Aorta (tissue), 5 donors: ENCODE results near the gene SLC22A17. TPM values are rescaled to one million over a fixed set of nuclear protein-coding genes. Genes with fewer than 3 reads are reported as not detected.

Source experiments
- ATAC-seq: fragments of 200-7000 bp; cut with Tn5 transposase; one replicate; pipeline ENCODE4 v1.9.1; 2022; ENCODE audit warnings: moderate library complexity; ENCODE audit not compliant: low FRiP score
- DNase-seq, 2 donors: peaks; one replicate each; pipeline ENCODE4 v3.0.0-alpha.2; 2020
- H3K27ac ChIP-seq, 2 donors: one replicate each; pipeline ENCODE4 v1.5.1; 2013; ENCODE audit warnings: low read length in 2 of 2, mild to moderate bottlenecking in 2 of 2, moderate library complexity in 2 of 2, control low read depth in 1 of 2, inconsistent platforms in 1 of 2, low read depth in 1 of 2
- H3K27me3 ChIP-seq, 2 donors: one replicate each; pipeline ENCODE4 v1.6.1; 2013; ENCODE audit warnings: control low read depth in 1 of 2, low read length in 1 of 2, mild to moderate bottlenecking in 1 of 2, moderate library complexity in 1 of 2; ENCODE audit not compliant: insufficient read depth in 2 of 2, control insufficient read depth in 1 of 2
- H3K36me3 ChIP-seq, 2 donors: one replicate each; pipeline ENCODE4 v1.6.1; 2013; ENCODE audit warnings: control low read depth in 1 of 2, low read length in 1 of 2, mild to moderate bottlenecking in 1 of 2; ENCODE audit not compliant: insufficient read depth in 2 of 2, control insufficient read depth in 1 of 2
- H3K4me1 ChIP-seq, 2 donors: one replicate each; pipeline ENCODE4 v1.6.1; 2013; ENCODE audit warnings: low read length in 2 of 2, control low read depth in 1 of 2, mild to moderate bottlenecking in 1 of 2, moderate library complexity in 1 of 2; ENCODE audit not compliant: insufficient read depth in 2 of 2, control insufficient read depth in 1 of 2
- H3K4me3 ChIP-seq, 2 donors: one replicate each; pipeline ENCODE4 v1.5.1; 2013; ENCODE audit warnings: low read length in 2 of 2, control low read depth in 1 of 2, mild to moderate bottlenecking in 1 of 2
- H3K9me3 ChIP-seq: one replicate; pipeline ENCODE4 v1.6.1; 2013; ENCODE audit warnings: mild to moderate bottlenecking, low read length; ENCODE audit not compliant: control insufficient read depth
- WGBS, 2 donors: extraction: QIAGEN DNeasy Blood & Tissue Kit; methylation state at CpG; one replicate each; pipeline ENCODE4 v1.1.7; 2013; 5-methylcytosine and 5-hydroxymethylcytosine counted together
- intact Hi-C, 2 donors: fragments of 100-400 bp; cut with DNase I; formaldehyde crosslinking; loops; one replicate each; pipeline versions ENCODE4 v1.14.2 to v1.15.0; 2022
- polyA plus RNA-seq, 2 donors: library from polyadenylated mRNA; stranded (reverse); fragments of 200-250 nt; gene quantifications; one replicate each; pipeline ENCODE4 v1.2.3, GENCODE V29; 2013
- total RNA-seq, 2 donors: library from RNA; stranded (reverse); fragmentation: NEBNext Ultra II Directional; extraction: Animal tissue kit (Norgen Biotek cat#: 25700); gene quantifications; one replicate each; pipeline ENCODE4 v1.2.1, GENCODE V29; 2021
- donor health status: healthy with polysubstance abuse.
- donor health status: Bipolar disorder and iron deficiency.
- donor health status: DM: no; HTN: no; CAD: no.
- donor health status: DM: no; HTN: no; CAD: no.
- donor health status: DM: yes; HTN: yes; CAD: no.

SLC22A17 gene
- total and polyA plus RNA-seq, 4 donors: 7.5 to 85.8 (median 36.8) TPM

DNA sequence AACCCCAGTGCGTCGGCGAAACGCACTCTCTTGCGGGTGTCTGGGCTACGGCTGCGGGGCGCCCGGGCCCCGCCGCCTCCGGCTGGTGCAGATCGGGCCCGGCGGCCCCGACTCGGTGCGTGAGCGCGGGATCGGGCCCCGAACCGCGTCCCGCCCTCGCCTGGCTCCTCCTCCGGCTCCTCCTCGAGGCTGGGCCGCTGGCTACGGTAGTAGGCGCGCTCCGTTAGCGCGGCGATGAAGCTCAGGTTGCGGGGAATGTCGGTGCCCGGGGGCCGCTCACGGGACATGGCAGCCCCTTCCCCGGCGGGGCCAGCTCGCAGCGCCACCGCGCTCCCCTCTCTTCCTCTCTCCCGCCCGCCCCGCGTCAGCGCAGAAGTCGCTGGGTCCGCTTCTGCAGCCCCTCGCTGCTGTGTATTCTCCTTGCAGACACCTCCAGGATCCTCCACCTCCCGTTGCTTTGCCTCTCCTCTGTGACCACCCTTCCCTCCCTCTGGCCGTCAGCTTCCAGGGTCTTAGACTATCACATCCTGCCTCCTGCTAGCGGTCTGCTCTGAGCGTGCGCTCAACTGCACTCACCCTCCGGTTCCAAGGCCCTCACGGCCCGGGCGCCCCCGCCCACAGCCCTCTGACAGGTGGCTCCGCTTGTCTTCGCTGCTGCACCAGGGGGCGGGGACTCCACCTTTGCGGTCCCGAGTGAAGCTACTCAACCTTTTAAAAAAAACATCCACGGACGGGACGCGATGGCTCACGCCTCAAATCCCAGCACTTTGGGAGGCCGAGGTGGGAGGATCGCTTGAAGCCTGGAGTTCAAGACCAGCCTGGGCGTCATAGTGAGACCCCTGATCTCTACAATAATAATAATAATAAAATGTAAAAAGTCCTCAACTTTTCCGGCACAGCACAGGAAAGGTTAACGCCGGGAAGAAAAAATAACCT is 50.1 kb downstream of the SLC22A17 start, which contains the start of gene PPP1R3E:
TSS of gene PPP1R3E (minus strand) at position 570 of the 936 bp plus-strand sequence. CDS start at position 287, 283 bp downstream.
- intact Hi-C loops: no loop called here
- Histone ChIP-seq H3K27ac (peak within 1 kb of the TSS in 1 of 2 donors; percentile 98), H3K4me3 (peak within 1 kb of the TSS; percentile 44 to 73), H3K9me3 (no peaks in the 10 kb centered on the region), H3K27me3 (no peaks in the 10 kb centered on the region), H3K36me3 (no peaks in the 10 kb centered on the region), H3K4me1 (peaks cover 0 to 2% of the 10 kb centered on the region in 2 donors)
- peak; percentile 80 to 90 for DNase-seq
- 3% methylated on average over 66 to 81 of the region's 81 CpGs for WGBS, 2 donors
- ATAC-seq: peak; percentile 71

DNA sequence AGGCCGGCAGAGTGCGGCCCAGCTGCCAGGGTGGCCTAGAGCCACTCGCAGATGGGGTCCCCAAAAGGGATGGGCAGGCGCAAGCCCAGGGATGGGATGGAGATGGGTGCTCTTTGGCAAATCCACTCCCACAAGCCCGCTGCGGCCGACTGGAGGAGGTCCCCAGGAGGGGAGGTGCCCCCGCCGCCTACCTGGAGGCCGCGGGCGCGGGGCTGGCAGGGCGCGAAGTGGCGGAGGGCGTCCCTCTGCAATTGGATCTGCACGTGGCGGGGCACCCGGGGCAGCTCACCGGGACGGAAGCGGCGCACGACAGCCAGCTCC is 50.8 kb downstream of the SLC22A17 start:
- Histone ChIP-seq H3K9me3 (no peaks in the 10 kb centered on the region), H3K36me3 (no peaks in the 10 kb centered on the region), H3K4me3 (peak overlapping the region; percentile 44 to 73), H3K4me1 (peaks cover 0 to 2% of the 10 kb centered on the region in 2 donors), H3K27me3 (no peaks in the 10 kb centered on the region), H3K27ac (peak overlapping the region in 1 of 2 donors; percentile 98)
- 1% methylated on average over 24 to 25 of the region's 25 CpGs for WGBS, 2 donors
- DNase-seq (no peak), ATAC-seq (peak; percentile 33)
- intact Hi-C loops: loop anchor here in 1 of 2 donors (2.0 kb wide), 1 partner anchor 207 kb away; the partner anchor contains the start of genes ACIN1 and C14orf119

- Histone ChIP-seq H3K27ac (peak overlapping the region; percentile 92 to 98), H3K9me3 (no peaks in the 10 kb centered on the region), H3K4me1 (peaks cover 0 to 2% of the 10 kb centered on the region in 2 donors), H3K36me3 (no peaks in the 10 kb centered on the region), H3K27me3 (no peaks in the 10 kb centered on the region), H3K4me3 (peak overlapping the region; percentile 73 to 82)
- intact Hi-C loops: loop anchor here in 1 of 2 donors (2.0 kb wide), 1 partner anchor 207 kb away; the partner anchor contains the start of genes ACIN1 and C14orf119
- DNase-seq: peak; percentile 99
- peak; percentile 93 for ATAC-seq
- 0 to 1% methylated on average over 80 to 87 of the region's 87 CpGs for WGBS, 2 donors
Observed at GRCh38 chr14:23301288-23301968, 51.3 kb downstream of the SLC22A17 start.

GRCh38 chr14:23300687-23301223 is 51.9 kb downstream of the SLC22A17 start:
- Histone ChIP-seq H3K27ac (peak overlapping the region; percentile 89 to 92), H3K4me3 (peak overlapping the region; percentile 54 to 82), H3K27me3 (no peaks in the 10 kb centered on the region), H3K36me3 (no peaks in the 10 kb centered on the region), H3K9me3 (no peaks in the 10 kb centered on the region), H3K4me1 (peaks cover 0 to 2% of the 10 kb centered on the region in 2 donors)
- peak; percentile 3 for ATAC-seq
- DNase-seq: peak in 1 of 2 donors; percentile 68
- 0 to 1% methylated on average over 13 of the region's 13 CpGs for WGBS, 2 donors
- intact Hi-C loops: loop anchor here in 1 of 2 donors (2.0 kb wide), 1 partner anchor 206 kb away; the partner anchor contains the start of genes ACIN1 and C14orf119

DNA sequence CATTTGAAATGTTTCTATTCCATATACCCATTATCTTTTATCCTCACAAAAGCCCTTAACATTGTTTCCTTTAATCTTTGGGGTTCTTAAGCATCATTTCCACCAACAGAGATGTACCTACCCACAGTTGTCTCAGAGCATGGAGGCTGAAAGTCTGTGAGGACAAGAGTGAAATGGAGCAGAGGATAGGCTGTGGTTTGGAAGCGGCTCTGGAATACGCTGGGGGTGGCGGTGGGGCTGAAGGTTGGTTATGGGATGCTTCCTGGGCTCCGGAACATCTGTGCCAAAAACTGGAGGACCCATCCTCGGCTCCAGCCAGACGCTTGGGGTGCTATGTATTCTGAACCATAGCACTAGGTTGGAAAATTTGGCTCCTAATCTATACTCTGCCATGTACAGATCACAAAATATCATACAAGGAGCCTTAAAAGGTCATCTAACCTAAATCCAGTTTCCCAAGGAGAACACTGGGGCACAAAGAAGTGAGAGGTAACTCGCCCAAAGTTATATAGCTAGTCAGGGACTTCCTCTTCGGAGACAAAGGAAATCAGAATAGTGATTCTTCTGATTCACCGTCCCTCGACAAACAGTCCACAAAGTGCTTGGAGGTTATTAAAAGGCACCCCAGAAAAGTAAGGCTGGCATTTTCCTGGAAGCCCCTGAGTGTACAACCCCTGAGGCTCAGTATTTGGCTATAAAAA is 52.6 kb downstream of the SLC22A17 start:
- Histone ChIP-seq H3K9me3 (no peaks in the 10 kb centered on the region), H3K27ac (peak overlapping the region; percentile 89 to 92), H3K27me3 (no peaks in the 10 kb centered on the region), H3K4me1 (peaks cover 0 to 2% of the 10 kb centered on the region in 2 donors), H3K4me3 (peak overlapping the region; percentile 54 to 82), H3K36me3 (no peaks in the 10 kb centered on the region)
- intact Hi-C loops: loop anchor here (2.0 to 10.0 kb wide), 2 partner anchors 175 to 205 kb away; partner anchors contain the start of genes ACIN1 (in 1 of the 2) and C14orf119 (in 1 of the 2)
- WGBS, 2 donors: 72 to 73% methylated on average over 10 of the region's 10 CpGs
- DNase-seq (no peak), ATAC-seq (no peak)

DNA sequence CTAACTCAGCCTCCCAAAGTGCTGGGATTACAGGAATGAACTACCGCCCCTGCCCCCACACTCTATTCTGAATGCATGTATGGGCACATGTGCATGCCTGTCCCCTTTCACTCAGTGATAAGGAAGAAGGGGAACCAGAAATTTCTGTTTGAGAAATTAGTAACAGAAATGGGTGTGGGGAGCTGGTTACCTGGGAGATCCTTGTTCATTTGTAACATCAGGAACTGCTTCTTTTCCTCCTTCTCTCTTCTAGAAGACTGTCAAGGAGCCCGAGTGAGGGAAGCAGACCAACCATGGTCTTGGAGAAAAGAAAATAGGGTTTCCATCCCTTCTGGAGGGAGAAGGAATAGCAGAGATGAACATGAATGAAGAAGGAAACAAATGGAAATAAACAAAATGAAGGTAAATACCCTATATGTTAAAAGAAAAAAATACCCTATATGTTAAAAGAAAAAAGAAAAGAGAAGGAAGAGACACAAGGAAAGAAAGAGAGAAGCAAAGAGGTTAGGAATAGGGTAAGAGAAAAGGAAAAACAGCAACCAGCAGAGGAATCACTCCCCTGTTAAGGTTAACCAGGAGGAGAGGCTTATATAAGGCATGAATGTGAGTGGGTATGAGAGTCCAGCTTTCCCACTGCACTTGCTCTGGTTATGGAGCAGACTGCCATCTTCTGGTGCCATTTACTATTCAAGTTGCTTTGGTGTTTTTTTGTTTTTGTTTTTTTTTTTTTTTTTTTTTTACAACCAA is 53.3 kb downstream of the SLC22A17 start:
- intact Hi-C loops: loop anchor here in 1 of 2 donors (10.0 kb wide), 1 partner anchor 175 kb away; no protein-coding TSS in a partner anchor
- H3K4me1 ChIP-seq: peaks cover 0 to 2% of the 10 kb centered on the region in 2 donors

GRCh38 chr14:23297611-23298277 is 54.9 kb downstream of the SLC22A17 start:
- H3K27ac ChIP-seq: no peak overlapping the region
- no peak for DNase-seq
- intact Hi-C loops: loop anchor here in 1 of 2 donors (10.0 kb wide), 1 partner anchor 173 kb away; no protein-coding TSS in a partner anchor

More for the DNA sequence above, 53.3 kb downstream of the SLC22A17 start:
- ATAC-seq (no peak), DNase-seq (no peak)
- Histone ChIP-seq H3K36me3 (no peaks in the 10 kb centered on the region), H3K27ac (no peak overlapping the region), H3K9me3 (no peaks in the 10 kb centered on the region), H3K27me3 (no peaks in the 10 kb centered on the region), H3K4me3 (no peak overlapping the region)
- 88 to 98% methylated on average over 2 of the region's 2 CpGs for WGBS, 2 donors

More at GRCh38 chr14:23297611-23298277, 54.9 kb downstream of the SLC22A17 start:
- H3K9me3 ChIP-seq: no peaks in the 10 kb centered on the region
- peaks cover 0 to 2% of the 10 kb centered on the region in 2 donors for H3K4me1 ChIP-seq
- no peak for ATAC-seq
- H3K27me3 ChIP-seq: no peaks in the 10 kb centered on the region
- no peak overlapping the region for H3K4me3 ChIP-seq
- H3K36me3 ChIP-seq: no peaks in the 10 kb centered on the region
- 84 to 90% methylated on average over 7 of the region's 7 CpGs for WGBS, 2 donors
